ENCODE data around the gene PRKCA. TPM values are rescaled to one million over a fixed set of nuclear protein-coding genes. Genes with fewer than 3 reads are reported as not detected.
"Not testable (repeated sequence)": the region's sequence is repeated elsewhere in the genome, so short reads cannot be mapped to it uniquely, and the experiment has no call there.

The PRKCA gene
- total and polyA plus RNA-seq, 12 donors = 1.6 to 27.6 (median 10.5) TPM

DNA sequence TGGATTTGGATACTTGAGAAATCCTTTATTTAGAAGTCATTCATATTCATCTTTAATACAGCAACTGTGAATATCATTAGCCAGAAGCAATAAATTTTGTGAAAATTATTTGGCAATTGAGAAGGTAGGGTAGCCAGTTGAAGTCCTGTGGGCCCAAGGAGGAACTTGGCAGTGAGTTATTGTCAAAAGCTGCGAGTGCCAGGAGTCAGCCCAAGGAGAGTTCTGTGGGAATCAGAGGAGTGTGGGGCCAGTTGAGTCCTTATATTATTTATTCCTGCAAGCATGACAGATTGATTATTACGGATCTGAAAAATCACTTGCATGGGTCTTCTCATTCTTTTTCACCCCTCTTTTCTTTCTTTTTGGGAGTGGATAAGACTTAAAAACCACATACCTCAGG, 38.3 kb downstream of the PRKCA start:
- H3K4me3 ChIP-seq = no peak overlapping the region
- H3K9me3 ChIP-seq = no peaks in the 10 kb centered on the region
- 74 to 75% methylated on average over 2 of the region's 2 CpGs for WGBS, 2 donors
- H3K27ac ChIP-seq = no peak overlapping the region
- TF ChIP-seq, protein P1, sequence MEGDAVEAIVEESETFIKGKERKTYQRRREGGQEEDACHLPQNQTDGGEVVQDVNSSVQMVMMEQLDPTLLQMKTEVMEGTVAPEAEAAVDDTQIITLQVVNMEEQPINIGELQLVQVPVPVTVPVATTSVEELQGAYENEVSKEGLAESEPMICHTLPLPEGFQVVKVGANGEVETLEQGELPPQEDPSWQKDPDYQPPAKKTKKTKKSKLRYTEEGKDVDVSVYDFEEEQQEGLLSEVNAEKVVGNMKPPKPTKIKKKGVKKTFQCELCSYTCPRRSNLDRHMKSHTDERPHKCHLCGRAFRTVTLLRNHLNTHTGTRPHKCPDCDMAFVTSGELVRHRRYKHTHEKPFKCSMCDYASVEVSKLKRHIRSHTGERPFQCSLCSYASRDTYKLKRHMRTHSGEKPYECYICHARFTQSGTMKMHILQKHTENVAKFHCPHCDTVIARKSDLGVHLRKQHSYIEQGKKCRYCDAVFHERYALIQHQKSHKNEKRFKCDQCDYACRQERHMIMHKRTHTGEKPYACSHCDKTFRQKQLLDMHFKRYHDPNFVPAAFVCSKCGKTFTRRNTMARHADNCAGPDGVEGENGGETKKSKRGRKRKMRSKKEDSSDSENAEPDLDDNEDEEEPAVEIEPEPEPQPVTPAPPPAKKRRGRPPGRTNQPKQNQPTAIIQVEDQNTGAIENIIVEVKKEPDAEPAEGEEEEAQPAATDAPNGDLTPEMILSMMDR (IDR thresholded peaks at IDR 0.05) = no peak
- no peaks in the 10 kb centered on the region for H3K36me3 ChIP-seq
- DNase-seq = no peak
- ATAC-seq = no peak
- intact Hi-C loops (cut with DNase I) = loop anchor here in 1 of 10 donors (10.0 kb wide), 1 partner anchor 194 kb away; no protein-coding TSS in a partner anchor
- peaks cover 4 to 44% (median 25%) of the 10 kb centered on the region in 9 donors for H3K4me1 ChIP-seq
- no peaks in the 10 kb centered on the region for H3K27me3 ChIP-seq

DNA sequence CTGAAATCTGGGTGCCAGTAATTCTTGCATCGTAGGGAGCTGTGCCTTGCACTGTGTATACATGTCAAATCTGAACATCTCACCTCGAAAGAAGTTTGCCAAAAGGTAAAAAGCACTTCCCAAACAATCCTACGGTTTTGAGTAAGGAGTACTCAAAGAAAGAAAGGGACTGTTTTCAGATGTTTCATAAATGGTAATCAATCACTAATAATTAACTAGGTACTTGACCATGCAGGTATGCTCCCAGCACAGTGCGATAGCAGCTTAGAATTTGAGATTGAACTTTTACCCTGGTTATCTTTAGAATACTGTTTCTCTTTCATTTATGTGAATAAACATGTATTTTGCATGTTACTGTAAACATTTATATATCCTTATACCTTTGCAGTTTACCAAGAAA, 39.0 kb downstream of the PRKCA start:
- Histone ChIP-seq H3K9me3 (no peaks in the 10 kb centered on the region), H3K4me1 (peaks cover 4 to 48% (median 25%) of the 10 kb centered on the region in 9 donors)

DNA sequence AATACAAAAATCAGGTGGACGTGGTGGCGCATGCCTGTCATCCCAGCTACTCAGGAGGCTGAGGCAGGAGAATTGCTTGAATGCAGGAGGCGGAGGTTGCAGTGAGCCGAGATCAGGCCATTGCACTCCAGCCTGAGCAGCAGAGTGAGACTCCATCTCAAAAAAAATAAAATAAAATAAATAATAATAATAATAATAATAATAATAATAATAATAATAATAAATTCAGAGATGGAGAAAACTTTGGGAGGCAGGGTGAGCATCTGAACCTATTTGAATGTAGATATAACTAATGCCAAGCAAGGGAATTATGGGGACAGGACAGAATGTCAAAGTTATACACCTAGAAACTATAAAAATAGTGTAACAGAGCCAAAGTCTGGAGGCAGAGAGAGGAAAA, 39.9 kb downstream of the PRKCA start:
- H3K4me1 ChIP-seq = peaks cover 4 to 48% (median 25%) of the 10 kb centered on the region in 9 donors
- not testable (repeated sequence) for H3K4me3 ChIP-seq, H3K27me3 ChIP-seq, H3K27ac ChIP-seq, DNase-seq, ATAC-seq, H3K36me3 ChIP-seq, H3K9me3 ChIP-seq
- intact Hi-C loops (cut with DNase I) = loop anchor here in 1 of 10 donors (10.0 kb wide), 1 partner anchor 193 kb away; no protein-coding TSS in a partner anchor
- 96 to 99% methylated on average over 4 of the region's 4 CpGs for WGBS, 2 donors

More for the DNA sequence above, 39.0 kb downstream of the PRKCA start:
- no peaks in the 10 kb centered on the region for H3K36me3 ChIP-seq
- TF ChIP-seq, protein P1 (IDR thresholded peaks at IDR 0.05) = no peak
- WGBS, 2 donors = 91 to 93% methylated on average over 4 of the region's 4 CpGs
- no peak overlapping the region for H3K27ac ChIP-seq
- intact Hi-C loops (cut with DNase I) = loop anchor here in 1 of 10 donors (10.0 kb wide), 1 partner anchor 193 kb away; no protein-coding TSS in a partner anchor
- ATAC-seq (no peak), DNase-seq (no peak)
- H3K27me3 ChIP-seq = no peaks in the 10 kb centered on the region
- H3K4me3 ChIP-seq = no peak overlapping the region

DNA sequence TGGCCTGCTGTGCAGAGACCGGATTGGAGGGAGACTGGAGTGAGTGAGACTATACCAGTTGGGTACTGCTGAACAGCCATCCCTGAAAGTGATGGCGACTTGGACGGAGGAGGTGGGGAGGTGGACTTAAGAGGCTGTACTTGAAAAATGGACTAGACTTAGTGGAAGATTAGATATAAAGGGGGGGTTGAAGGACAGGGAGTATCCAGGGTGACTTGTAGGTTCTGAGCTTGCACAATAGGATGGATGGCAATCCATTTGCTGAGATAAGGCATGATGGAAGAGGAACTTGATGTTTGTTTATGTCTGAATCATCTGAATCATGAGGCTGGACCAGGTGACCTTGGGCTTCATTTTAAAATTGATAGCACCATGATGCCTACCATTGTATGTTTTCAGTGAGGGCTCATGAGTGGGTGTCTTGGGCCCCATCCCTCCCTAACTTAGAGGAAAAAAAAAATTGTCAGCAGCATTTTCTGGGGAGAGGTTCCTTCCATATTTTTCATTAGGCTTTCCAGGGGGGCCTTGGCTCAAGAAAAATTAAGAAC, 41.2 kb downstream of the PRKCA start:
- TF ChIP-seq, protein P1 (IDR thresholded peaks at IDR 0.05) = no peak
- H3K27me3 ChIP-seq = no peaks in the 10 kb centered on the region
- no peak overlapping the region for H3K4me3 ChIP-seq
- intact Hi-C loops (cut with DNase I) = loop anchor here in 1 of 10 donors (10.0 kb wide), 1 partner anchor 191 kb away; no protein-coding TSS in a partner anchor
- DNase-seq = no peak
- peaks cover 0 to 52% (median 25%) of the 10 kb centered on the region in 9 donors for H3K4me1 ChIP-seq
- H3K27ac ChIP-seq = no peak overlapping the region
- no peak for ATAC-seq
- H3K9me3 ChIP-seq = no peaks in the 10 kb centered on the region
- 92 to 94% methylated on average over 3 of the region's 3 CpGs for WGBS, 2 donors
- no peaks in the 10 kb centered on the region for H3K36me3 ChIP-seq

DNA sequence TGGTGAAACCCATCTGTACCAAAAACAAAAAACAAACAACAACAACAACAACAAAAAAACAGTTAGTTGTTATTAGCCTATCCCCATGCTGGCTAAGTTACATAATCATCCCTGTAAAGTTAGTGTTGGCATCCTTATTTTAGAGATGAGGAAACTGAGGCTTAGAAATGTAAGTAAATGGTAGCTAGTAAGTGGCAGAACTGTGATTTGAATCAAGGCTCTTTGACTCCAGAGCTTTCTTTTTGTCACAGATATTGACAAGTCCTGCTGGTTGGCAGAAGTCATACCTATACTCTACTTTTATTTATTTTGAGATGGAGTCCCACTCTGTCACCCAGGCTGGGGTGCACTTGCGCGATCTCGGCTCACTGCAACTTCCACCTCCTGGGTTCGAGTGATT, 42.1 kb downstream of the PRKCA start:
- H3K9me3 ChIP-seq = no peaks in the 10 kb centered on the region
- no peak overlapping the region for H3K4me3 ChIP-seq
- peaks cover 4 to 52% (median 26%) of the 10 kb centered on the region in 9 donors for H3K4me1 ChIP-seq
- no peaks in the 10 kb centered on the region for H3K27me3 ChIP-seq
- ATAC-seq (no peak), DNase-seq (no peak)
- TF ChIP-seq, protein P1 (IDR thresholded peaks at IDR 0.05) = no peak
- H3K27ac ChIP-seq = no peak overlapping the region
- 97 to 99% methylated on average over 4 of the region's 4 CpGs for WGBS, 2 donors
- no peaks in the 10 kb centered on the region for H3K36me3 ChIP-seq
- intact Hi-C loops (cut with DNase I) = loop anchor here in 1 of 10 donors (10.0 kb wide), 1 partner anchor 190 kb away; no protein-coding TSS in a partner anchor

All from heart right ventricle (tissue), 16 donors.